ENCODE measurements around the gene GAREM1.
A peak's percentile ranks its signal among the peaks of the same experiment; 100 is the strongest.
"Not testable (repeated sequence)": the region's sequence is repeated elsewhere in the genome, so short reads cannot be mapped to it uniquely, and the experiment has no call there.

Gene GAREM1

GRCh38 chr18:32343634-32344033, 127.0 kb downstream of the GAREM1 start:
- no peak overlapping the region for H3K27ac ChIP-seq
- TF ChIP-seq CTCF (conservative IDR thresholded peaks at IDR 0.05) (no peak), ZFX (IDR thresholded peaks at IDR 0.05) (no peak)

- not testable (repeated sequence) for H3K27ac ChIP-seq
Observed at GRCh38 chr18:32341112-32341511, 129.6 kb downstream of the GAREM1 start.

- TF ChIP-seq CTCF (conservative IDR thresholded peaks at IDR 0.05) (no peak), ZFX (IDR thresholded peaks at IDR 0.05) (no peak)
- no peak overlapping the region for H3K27ac ChIP-seq
Observed at GRCh38 chr18:32339045-32339444, 131.6 kb downstream of the GAREM1 start.

- H3K27ac ChIP-seq = no peak overlapping the region
- TF ChIP-seq ZFX (IDR thresholded peaks at IDR 0.05) (no peak), CTCF (conservative IDR thresholded peaks at IDR 0.05) (no peak)
Observed at GRCh38 chr18:32337821-32338220, 132.9 kb downstream of the GAREM1 start.

- no peak for TF ChIP-seq ZFX (IDR thresholded peaks at IDR 0.05)
- TF ChIP-seq CTCF (conservative IDR thresholded peaks at IDR 0.05) = no peak
- no peak overlapping the region for H3K27ac ChIP-seq
Observed at GRCh38 chr18:32337347-32337746, 133.3 kb downstream of the GAREM1 start.

- no peak overlapping the region for H3K27ac ChIP-seq
- TF ChIP-seq CTCF (conservative IDR thresholded peaks at IDR 0.05) (no peak), ZFX (IDR thresholded peaks at IDR 0.05) (no peak)
Observed at GRCh38 chr18:32335228-32335627, 135.5 kb downstream of the GAREM1 start.

- H3K27ac ChIP-seq = no peak overlapping the region
- peak; percentile 21 for TF ChIP-seq CTCF (conservative IDR thresholded peaks at IDR 0.05)
- TF ChIP-seq ZFX (IDR thresholded peaks at IDR 0.05) = no peak
Observed at GRCh38 chr18:32333781-32334180, 136.9 kb downstream of the GAREM1 start.

- TF ChIP-seq CTCF (conservative IDR thresholded peaks at IDR 0.05) (no peak), ZFX (IDR thresholded peaks at IDR 0.05) (no peak)
- H3K27ac ChIP-seq = no peak overlapping the region
Observed at GRCh38 chr18:32332708-32333107, 138.0 kb downstream of the GAREM1 start.
